Activated CD4-positive, alpha-beta T cell treated with anti-CD3 and anti-CD28 coated beads for 36 hours (primary cell): ENCODE results near the gene PTPRM. TPM values are rescaled to one million over a fixed set of nuclear protein-coding genes. Genes with fewer than 3 reads are reported as not detected.
"Not testable (repeated sequence)": the region's sequence is repeated elsewhere in the genome, so short reads cannot be mapped to it uniquely, and the experiment has no call there.

Source experiments
- ATAC-seq: fragments of 200-7000 bp; cut with Tn5 transposase; one replicate; pipeline ENCODE4 v1.10.0; 2021; ENCODE audit warnings: mild to moderate bottlenecking, moderate library complexity
- CTCF ChIA-PET: fragments of 350-600 bp; sonication (Branson Sonifier 250); formaldehyde crosslinking; loops from one replicate; lab custom pipeline; 2021; ENCODE audit warnings: antibody characterized with exemption; lab: Charles Lee
- POLR2A ChIA-PET: fragments of 350-600 bp; sonication (Branson Sonifier 250); formaldehyde crosslinking; loops from one replicate; lab custom pipeline; 2021; ENCODE audit warnings: antibody characterized with exemption, inconsistent platforms; lab: Charles Lee
- DNase-seq: peaks from one replicate; pipeline ENCODE4 v3.0.0-alpha.2; 2020
- H3K27ac Mint-ChIP-seq: one replicate; pipeline ENCODE4 v1.8.0; 2021; ENCODE audit warnings: mixed read lengths
- H3K27me3 Mint-ChIP-seq: one replicate; pipeline ENCODE4 v1.8.0; 2021; ENCODE audit warnings: mixed read lengths
- H3K36me3 Mint-ChIP-seq: one replicate; pipeline ENCODE4 v1.8.0; 2021; ENCODE audit warnings: low read depth, mixed read lengths
- H3K4me1 Mint-ChIP-seq: one replicate; pipeline ENCODE4 v1.8.0; 2021; ENCODE audit warnings: mixed read lengths
- H3K4me3 Mint-ChIP-seq: one replicate; pipeline ENCODE4 v1.8.0; 2021; ENCODE audit warnings: mild to moderate bottlenecking, moderate library complexity, mixed read lengths
- H3K9me3 Mint-ChIP-seq: one replicate; pipeline ENCODE4 v1.8.0; 2021; ENCODE audit warnings: low read depth, mixed read lengths
- intact Hi-C, 2 experiments: fragments of 100-400 bp; cut with DNase I in 1 of 2; cut with micrococcal nuclease in 1 of 2; formaldehyde crosslinking; loops; one replicate each; pipeline versions ENCODE4 v1.14.2 to v1.15.1; 2022 to 2024; cut with DNase I, micrococcal nuclease
- total RNA-seq, 2 experiments: library from RNA; stranded (reverse); gene quantifications; one replicate each; pipeline ENCODE4 v1.2.3, GENCODE V29; 2021

The PTPRM gene
- total RNA-seq, 2 experiments from 2014 or later: 6.5 to 14.0 TPM

DNA sequence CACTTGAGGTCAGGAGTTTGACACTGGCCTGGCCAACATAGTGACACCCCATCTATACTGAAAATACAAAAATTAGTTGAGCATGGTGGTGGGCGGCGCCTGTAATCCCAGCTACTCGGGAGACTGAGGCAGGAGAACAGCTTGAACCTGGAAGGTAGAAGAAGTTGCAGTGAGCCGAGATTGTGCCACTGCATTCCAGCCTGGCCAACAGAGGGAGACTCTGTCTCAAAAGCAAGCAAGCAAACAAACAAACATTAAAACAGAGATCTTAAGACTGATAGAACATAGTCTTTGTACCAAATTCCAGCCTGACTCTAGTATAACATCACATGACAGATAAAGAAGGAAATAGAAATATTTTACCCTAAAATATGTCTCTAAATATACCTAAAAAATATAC is 168.1 kb downstream of the PTPRM start:
- CTCF ChIA-PET: no interaction called here
- Mint-ChIP-seq H3K27ac (no peak overlapping the region), H3K4me3 (no peak overlapping the region), H3K9me3 (no peaks in the 10 kb centered on the region), H3K27me3 (no peaks in the 10 kb centered on the region), H3K4me1 (no peaks in the 10 kb centered on the region), H3K36me3 (no peaks in the 10 kb centered on the region)
- POLR2A ChIA-PET: no interaction called here
- no peak for DNase-seq
- ATAC-seq: no peak
- intact Hi-C loops: no loop called here

DNA sequence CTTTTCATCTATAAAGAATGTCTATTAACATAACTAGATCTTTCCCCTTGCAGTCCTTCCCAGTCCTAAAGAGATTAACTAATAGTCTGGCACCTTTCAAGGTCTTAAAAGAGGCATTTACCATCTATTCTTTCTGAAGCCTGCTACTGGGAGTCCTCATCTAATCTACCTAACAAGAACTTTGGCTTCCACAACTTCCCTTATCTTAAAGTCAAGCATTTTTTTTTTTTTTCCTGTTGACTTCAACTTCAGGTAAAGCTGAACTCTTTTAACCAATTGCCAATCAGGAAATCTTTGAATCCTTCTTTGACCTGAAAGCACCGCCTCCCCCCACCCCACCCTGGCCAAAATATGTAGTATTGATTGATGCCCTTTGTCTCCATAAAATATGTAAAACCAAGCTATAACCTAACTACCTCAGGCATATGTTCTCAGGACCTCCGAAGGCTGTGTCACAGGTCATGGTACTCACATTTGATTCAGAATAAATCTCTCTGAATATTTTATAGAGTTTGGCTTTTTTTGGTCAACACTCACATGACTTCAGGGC is 168.6 kb downstream of the PTPRM start:
- POLR2A ChIA-PET: no interaction called here
- ATAC-seq: no peak
- H3K27me3 Mint-ChIP-seq: no peaks in the 10 kb centered on the region

DNA sequence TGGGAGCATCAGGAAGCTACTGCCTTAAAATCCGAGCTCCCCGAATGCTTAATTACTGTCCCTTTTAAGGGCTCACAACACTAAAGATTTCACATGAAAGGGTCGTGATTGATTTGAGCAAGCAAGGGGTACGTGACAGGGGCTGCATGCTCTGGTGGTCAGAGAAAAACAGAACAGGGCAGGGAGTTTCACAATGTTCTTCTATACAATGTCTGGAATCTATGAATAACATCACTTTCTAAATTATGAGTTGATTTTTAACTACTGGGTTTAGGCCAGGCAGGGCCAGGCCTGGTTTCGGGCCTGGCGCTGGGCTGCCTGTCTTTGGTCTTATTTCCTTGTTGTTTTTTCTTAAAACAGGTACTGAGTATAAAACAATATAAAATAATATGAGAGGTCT is 169.4 kb downstream of the PTPRM start:
- CTCF ChIA-PET: interaction anchor here (0.6 kb wide), 2 partner anchors 169 to 1548 kb away, joined by 3 read pairs; partner anchors contain the start of gene PTPRM
- H3K36me3 Mint-ChIP-seq, DNase-seq, H3K4me1 Mint-ChIP-seq, ATAC-seq, H3K27me3 Mint-ChIP-seq, H3K4me3 Mint-ChIP-seq, H3K27ac Mint-ChIP-seq, H3K9me3 Mint-ChIP-seq, intact Hi-C loops, POLR2A ChIA-PET: not testable (repeated sequence)

More for the DNA sequence above, 168.6 kb downstream of the PTPRM start:
- no peaks in the 10 kb centered on the region for H3K36me3 Mint-ChIP-seq
- H3K4me3 Mint-ChIP-seq: no peak overlapping the region
- H3K4me1 Mint-ChIP-seq: no peaks in the 10 kb centered on the region
- CTCF ChIA-PET: interaction anchor here (0.6 kb wide), 2 partner anchors 168 to 1547 kb away, joined by 3 read pairs; partner anchors contain the start of gene PTPRM
- intact Hi-C loops: no loop called here
- no peak overlapping the region for H3K27ac Mint-ChIP-seq
- DNase-seq: no peak
- no peaks in the 10 kb centered on the region for H3K9me3 Mint-ChIP-seq

DNA sequence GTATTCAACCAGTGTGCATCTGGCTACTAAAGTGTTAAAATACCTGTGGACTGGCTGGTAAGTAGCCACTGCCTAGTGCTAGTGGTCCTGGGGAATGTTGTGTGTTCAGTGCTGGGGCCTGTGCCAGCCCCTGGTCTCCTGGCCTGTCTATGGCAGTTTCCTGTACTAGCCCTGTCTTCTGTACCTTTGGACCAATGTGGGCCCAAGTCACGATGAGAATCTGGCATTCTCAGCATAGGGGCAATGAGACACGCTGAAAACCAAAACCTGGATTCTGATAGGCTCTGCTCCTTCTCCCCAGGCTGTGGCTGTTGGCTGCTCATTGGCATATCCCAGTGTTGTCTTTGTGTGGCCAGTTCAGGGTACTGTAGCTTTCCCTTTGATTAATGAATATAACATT is 170.4 kb downstream of the PTPRM start:
- ATAC-seq (no peak), DNase-seq (no peak)
- Mint-ChIP-seq H3K36me3 (no peaks in the 10 kb centered on the region), H3K9me3 (no peaks in the 10 kb centered on the region), H3K4me1 (no peaks in the 10 kb centered on the region), H3K4me3 (no peak overlapping the region), H3K27me3 (no peaks in the 10 kb centered on the region), H3K27ac (no peak overlapping the region)
- intact Hi-C loops: no loop called here
- POLR2A ChIA-PET: no interaction called here
- CTCF ChIA-PET: no interaction called here

DNA sequence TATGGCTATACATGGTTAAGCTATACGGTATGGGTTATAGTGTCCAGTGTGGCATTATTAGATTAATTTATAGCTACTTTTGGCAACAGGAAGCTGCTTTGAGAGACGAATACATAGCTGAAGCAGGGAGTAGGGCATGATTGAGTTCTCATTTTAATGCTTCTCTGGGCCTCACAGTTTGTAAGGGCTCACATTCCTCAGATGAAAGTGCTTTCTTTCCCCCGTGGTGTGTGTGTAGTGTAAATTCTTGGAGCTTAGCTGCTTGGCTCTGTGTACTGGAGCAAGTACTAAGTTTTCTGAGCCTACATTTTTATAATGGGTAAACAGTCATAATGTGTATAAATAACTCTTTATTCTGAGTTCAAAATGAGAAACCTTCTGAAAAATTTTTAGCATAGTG is 173.7 kb downstream of the PTPRM start:
- ChIA-PET CTCF (interaction anchor here (0.5 kb wide), 1 partner anchor 74 kb away, joined by 3 read pairs; no protein-coding TSS in a partner anchor), POLR2A (no interaction called here)
- intact Hi-C loops: no loop called here
- Mint-ChIP-seq H3K4me1 (no peaks in the 10 kb centered on the region), H3K36me3 (no peaks in the 10 kb centered on the region), H3K27ac (no peak overlapping the region), H3K27me3 (no peaks in the 10 kb centered on the region), H3K9me3 (peaks cover 8% of the 10 kb centered on the region), H3K4me3 (no peak overlapping the region)
- DNase-seq (no peak), ATAC-seq (no peak)

DNA sequence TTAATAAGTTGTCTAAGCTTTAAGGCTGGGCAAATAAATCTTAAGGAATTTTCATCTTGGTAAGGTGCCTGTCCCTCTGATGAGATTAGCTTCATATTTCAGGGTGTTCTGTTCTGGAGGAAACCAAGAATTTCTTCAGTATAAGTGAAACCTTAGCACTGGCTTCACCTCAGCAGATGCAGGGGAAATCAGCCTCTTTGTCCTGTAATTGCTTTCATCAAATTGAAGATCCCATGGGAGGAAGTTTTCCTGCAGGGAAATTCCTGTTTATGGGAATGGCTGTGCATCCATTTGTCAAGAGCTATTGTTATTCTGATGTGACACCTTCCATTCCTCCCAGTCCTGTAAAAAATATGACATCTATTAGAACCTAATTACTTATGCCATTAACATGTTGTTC is 174.5 kb downstream of the PTPRM start:
- intact Hi-C loops: no loop called here
- Mint-ChIP-seq H3K4me3 (no peak overlapping the region), H3K27me3 (no peaks in the 10 kb centered on the region), H3K27ac (no peak overlapping the region), H3K4me1 (no peaks in the 10 kb centered on the region), H3K9me3 (peaks cover 11% of the 10 kb centered on the region), H3K36me3 (no peaks in the 10 kb centered on the region)
- DNase-seq: no peak
- no peak for ATAC-seq
- ChIA-PET CTCF (interaction anchor here (0.5 kb wide), 1 partner anchor 74 kb away, joined by 3 read pairs; no protein-coding TSS in a partner anchor), POLR2A (no interaction called here)

DNA sequence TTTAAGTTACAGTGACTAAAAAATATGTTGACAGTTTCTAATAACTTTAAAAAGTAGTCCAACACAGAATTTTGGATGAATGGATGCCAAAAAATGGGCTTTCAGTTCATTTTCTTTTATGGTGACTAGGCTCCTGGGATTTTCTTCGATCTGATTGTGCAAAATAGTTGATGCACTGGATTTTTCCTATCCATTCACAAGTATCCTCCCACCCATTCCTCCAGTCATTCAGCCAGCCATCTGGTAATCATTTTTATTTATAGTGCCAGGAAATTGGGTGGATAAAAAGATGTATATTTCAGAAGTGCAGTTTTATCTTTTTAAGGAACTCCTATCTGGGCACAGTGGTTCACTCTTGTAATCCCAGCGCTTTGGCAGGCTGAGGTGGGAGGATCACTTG is 175.1 kb downstream of the PTPRM start:
- ATAC-seq (no peak), DNase-seq (no peak)
- Mint-ChIP-seq H3K4me1 (no peaks in the 10 kb centered on the region), H3K9me3 (peaks cover 11% of the 10 kb centered on the region), H3K27me3 (no peaks in the 10 kb centered on the region), H3K27ac (no peak overlapping the region), H3K4me3 (no peak overlapping the region), H3K36me3 (no peaks in the 10 kb centered on the region)
- intact Hi-C loops: no loop called here
- ChIA-PET POLR2A (no interaction called here), CTCF (no interaction called here)

DNA sequence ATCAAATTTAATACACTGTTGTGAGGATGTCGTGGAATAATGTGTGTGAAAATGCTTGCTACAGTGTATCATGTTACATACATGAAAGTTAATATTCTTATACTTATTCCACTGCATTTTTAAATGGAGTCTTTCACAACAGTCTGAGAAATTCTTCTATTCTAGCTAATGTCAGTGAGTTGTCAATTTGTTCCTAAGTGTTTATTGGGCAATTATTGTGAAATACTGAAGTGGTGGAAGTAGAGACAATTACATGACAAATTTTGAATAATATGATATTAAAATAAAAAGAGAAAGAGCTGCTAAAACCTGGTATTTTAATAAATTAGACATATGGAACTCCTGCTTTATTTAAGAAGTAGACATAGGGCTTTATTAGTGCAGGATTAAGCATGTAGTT is 176.1 kb downstream of the PTPRM start:
- Mint-ChIP-seq H3K4me3 (no peak overlapping the region), H3K9me3 (peaks cover 13% of the 10 kb centered on the region), H3K36me3 (no peaks in the 10 kb centered on the region), H3K27me3 (no peaks in the 10 kb centered on the region), H3K4me1 (no peaks in the 10 kb centered on the region), H3K27ac (no peak overlapping the region)
- DNase-seq: no peak
- ChIA-PET POLR2A (no interaction called here), CTCF (no interaction called here)
- no peak for ATAC-seq
- intact Hi-C loops: no loop called here

DNA sequence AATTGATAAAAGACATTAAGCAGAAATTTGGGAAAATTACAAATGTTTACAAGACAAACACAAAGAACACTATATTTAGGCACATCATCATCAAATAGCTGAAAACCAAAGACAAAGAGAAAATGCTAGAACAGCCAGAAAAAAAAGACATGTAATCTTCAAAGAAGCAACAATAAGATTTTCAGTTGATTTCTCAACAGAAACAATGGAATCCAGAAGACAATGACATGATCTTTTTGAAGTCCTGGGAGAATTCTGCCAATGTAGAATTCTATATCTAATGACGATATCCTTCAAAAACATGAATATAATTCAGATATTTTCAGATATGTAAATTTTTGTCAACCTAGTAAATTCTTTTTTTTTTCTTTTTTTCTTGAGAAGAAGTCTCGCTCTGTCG is 179.0 kb downstream of the PTPRM start:
- ATAC-seq (no peak), DNase-seq (no peak)
- Mint-ChIP-seq H3K4me1 (peaks cover 5% of the 10 kb centered on the region), H3K4me3 (no peak overlapping the region), H3K27ac (no peak overlapping the region), H3K27me3 (no peaks in the 10 kb centered on the region), H3K36me3 (no peaks in the 10 kb centered on the region), H3K9me3 (peaks cover 13% of the 10 kb centered on the region)
- intact Hi-C loops: no loop called here
- ChIA-PET CTCF (no interaction called here), POLR2A (no interaction called here)

DNA sequence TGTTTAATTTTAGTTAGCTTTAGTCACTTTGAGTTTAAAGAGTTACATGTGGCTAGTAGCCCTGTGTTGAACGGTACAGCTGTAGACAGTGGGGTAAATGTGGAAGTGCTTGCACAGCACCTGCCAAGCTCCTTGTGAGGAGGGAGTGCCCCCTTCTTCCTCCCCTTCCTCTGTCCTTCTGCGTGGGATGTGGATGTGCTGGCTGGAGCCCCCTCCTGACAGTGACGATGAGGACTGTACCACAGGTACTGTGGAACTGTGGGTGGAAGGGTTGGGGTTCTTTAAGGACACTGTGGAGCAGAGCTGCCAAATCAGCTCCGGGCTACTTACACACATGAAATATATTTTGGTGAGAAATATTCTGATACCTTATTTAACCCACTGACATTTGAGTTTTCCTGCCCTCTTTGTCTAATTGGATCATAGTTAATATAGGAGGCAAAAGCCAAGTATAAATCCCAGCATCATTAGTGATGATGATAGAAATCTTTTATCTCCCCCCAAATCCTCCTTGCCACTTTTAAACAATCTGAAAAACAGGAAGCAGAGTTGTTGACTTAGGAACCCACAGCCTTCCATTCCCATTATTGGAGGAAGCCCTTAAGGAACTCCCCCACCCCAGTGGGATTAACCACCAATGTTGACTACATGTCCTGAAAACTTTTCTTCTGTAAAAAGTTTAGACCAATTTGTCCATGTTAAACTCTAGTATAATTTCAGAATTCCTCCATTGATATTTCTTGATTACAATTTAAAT is 181.3 kb downstream of the PTPRM start:
- no peak overlapping the region for H3K27ac Mint-ChIP-seq
- H3K4me3 Mint-ChIP-seq: no peak overlapping the region
- no peaks in the 10 kb centered on the region for H3K36me3 Mint-ChIP-seq
- peaks cover 13% of the 10 kb centered on the region for H3K9me3 Mint-ChIP-seq
- intact Hi-C loops: no loop called here
- ATAC-seq (no peak), DNase-seq (no peak)
- POLR2A ChIA-PET: no interaction called here
- H3K27me3 Mint-ChIP-seq: no peaks in the 10 kb centered on the region
- peaks cover 5% of the 10 kb centered on the region for H3K4me1 Mint-ChIP-seq
- CTCF ChIA-PET: no interaction called here

DNA sequence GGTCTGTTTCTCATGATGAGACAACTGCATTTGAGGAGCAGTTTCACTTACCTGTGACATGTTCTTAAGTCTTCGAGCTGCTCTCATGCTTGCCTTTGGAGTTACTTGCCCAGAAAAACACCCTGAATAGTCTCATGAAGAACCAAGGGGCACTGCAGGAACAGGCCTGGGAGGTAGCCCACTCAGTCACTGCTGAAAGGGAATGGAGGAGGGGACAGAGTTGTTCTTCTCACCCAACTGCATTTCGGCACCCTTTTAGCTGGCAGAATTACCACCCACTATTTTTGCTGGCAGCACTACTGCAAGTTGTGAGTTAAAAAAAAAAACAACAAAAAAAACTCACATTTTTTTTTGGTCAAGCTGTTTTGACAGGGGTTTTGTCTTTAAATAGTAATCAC is 181.9 kb downstream of the PTPRM start:
- DNase-seq (no peak), ATAC-seq (no peak)
- intact Hi-C loops: no loop called here
- no peak overlapping the region for H3K4me3 Mint-ChIP-seq
- ChIA-PET POLR2A (no interaction called here), CTCF (no interaction called here)
- peaks cover 5% of the 10 kb centered on the region for H3K4me1 Mint-ChIP-seq
- no peaks in the 10 kb centered on the region for H3K27me3 Mint-ChIP-seq
- peaks cover 13% of the 10 kb centered on the region for H3K9me3 Mint-ChIP-seq
- H3K36me3 Mint-ChIP-seq: no peaks in the 10 kb centered on the region
- no peak overlapping the region for H3K27ac Mint-ChIP-seq

DNA sequence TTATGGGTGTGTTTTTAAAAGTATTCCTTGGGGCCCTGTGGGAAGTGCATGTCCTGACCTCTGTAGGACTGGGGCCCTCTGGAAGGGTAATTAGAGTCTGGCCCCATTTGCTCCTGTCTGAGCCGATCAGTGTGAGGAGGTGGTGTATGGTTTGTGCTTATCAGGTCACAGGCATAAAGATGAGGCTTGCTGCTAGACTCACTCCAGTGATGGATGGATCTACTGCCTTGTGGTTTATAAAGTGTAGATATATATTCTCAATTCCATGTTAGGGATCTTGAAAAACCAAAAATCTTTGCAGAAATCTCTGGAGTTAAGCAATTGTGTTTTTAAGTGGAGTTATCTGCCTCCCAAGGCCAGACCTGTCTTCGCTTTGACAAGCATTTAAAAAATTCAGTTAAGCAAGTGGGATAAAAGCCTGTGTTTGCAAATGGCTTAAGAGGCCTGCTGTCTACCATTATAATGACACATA is 182.4 kb downstream of the PTPRM start:
- H3K4me3 Mint-ChIP-seq: no peak overlapping the region
- no peak overlapping the region for H3K27ac Mint-ChIP-seq
- H3K27me3 Mint-ChIP-seq: no peaks in the 10 kb centered on the region
- POLR2A ChIA-PET: no interaction called here
- DNase-seq: no peak
- H3K4me1 Mint-ChIP-seq: peaks cover 5% of the 10 kb centered on the region
- ATAC-seq: no peak
- peaks cover 13% of the 10 kb centered on the region for H3K9me3 Mint-ChIP-seq
- CTCF ChIA-PET: no interaction called here
- intact Hi-C loops: no loop called here
- no peaks in the 10 kb centered on the region for H3K36me3 Mint-ChIP-seq
